Endothelial cell of umbilical vein (primary cell): ENCODE measurements around the gene LARP6. TPM values are rescaled to one million over a fixed set of nuclear protein-coding genes. Genes with fewer than 3 reads are reported as not detected.

Experiments used
- BruUV-seq: library from RNA; stranded (reverse); fragments of 400-500 nt; replicated peaks from 2 replicates; lab custom pipeline; 2021; lab: Mats Ljungman, UMichigan
- CTCF ChIA-PET: fragments of 300-600, 350-600 bp; sonication (Branson Sonifier 250); formaldehyde crosslinking; loops from one replicate; lab custom pipeline; 2021; ENCODE audit warnings: antibody characterized with exemption, inconsistent platforms; lab: Charles Lee
- POLR2A ChIA-PET: fragments of 300-600, 350-600 bp; sonication (Branson Sonifier 250); formaldehyde crosslinking; loops from one replicate; lab custom pipeline; 2021; ENCODE audit warnings: antibody characterized with exemption, inconsistent platforms; lab: Charles Lee
- DNase-seq: peaks from one replicate; pipeline ENCODE4 v3.0.0-alpha.2; 2011; ENCODE audit warnings: low read depth, low spot score
- FAIRE-seq: peaks from 2 replicates; lab custom pipeline; 2011; peaks lifted over from hg19 to GRCh38; lab: Jason Lieb, UNC
- H2AFZ ChIP-seq: 2 replicates; pipeline ENCODE4 v1.6.0; 2012; ENCODE audit warnings: low read depth, low read length, control low read depth, inconsistent platforms
- H3K27ac ChIP-seq: 2 replicates; pipeline ENCODE4 v1.5.1; 2011; ENCODE audit warnings: low read depth, mild to moderate bottlenecking, control low read depth, low read length, moderate library complexity; ENCODE audit not compliant: insufficient read depth
- H3K27me3 ChIP-seq, 2 experiments: 2 replicates each; pipeline versions ENCODE4 v1.6.0 to v1.6.1; 2011; ENCODE audit warnings: low read length in 2 of 2, mixed read lengths in 1 of 2; ENCODE audit not compliant: control insufficient read depth in 2 of 2, insufficient read depth in 2 of 2
- H3K36me3 ChIP-seq, 2 experiments: 2 replicates in 1 of 2; 3 replicates in 1 of 2; pipeline ENCODE4 v1.5.1; 2011; ENCODE audit warnings: low read length in 2 of 2, mild to moderate bottlenecking in 1 of 2, moderate library complexity in 1 of 2; ENCODE audit not compliant: control insufficient read depth in 2 of 2, insufficient read depth in 2 of 2; ENCODE audit errors: extremely low read depth in 1 of 2
- H3K4me1 ChIP-seq: 3 replicates; pipeline ENCODE4 v1.5.1; 2011; ENCODE audit warnings: mild to moderate bottlenecking, low read length; ENCODE audit not compliant: control insufficient read depth, insufficient read depth; ENCODE audit errors: extremely low read depth
- H3K4me2 ChIP-seq: 2 replicates; pipeline ENCODE4 v1.6.1; 2011; ENCODE audit warnings: low read length, control low read depth, mixed read lengths; ENCODE audit not compliant: insufficient read depth
- H3K4me3 ChIP-seq, 3 experiments: fragments of 200-600 bp in 1 of 3; sonication (generic), shearing (Covaris generic) in 1 of 3; replicated peaks in 1 of 3; 2 replicates each; pipeline ENCODE4 v1.5.1; 2011 to 2016; ENCODE audit warnings: control low read depth in 3 of 3, low read length in 3 of 3, mild to moderate bottlenecking in 2 of 3, inconsistent platforms in 1 of 3, low read depth in 1 of 3, moderate library complexity in 1 of 3; ENCODE audit not compliant: insufficient read depth in 1 of 3
- H3K79me2 ChIP-seq: 2 replicates; pipeline ENCODE4 v1.6.0; 2012; ENCODE audit warnings: low read length, inconsistent platforms; ENCODE audit not compliant: control insufficient read depth, insufficient read depth
- H3K9ac ChIP-seq: replicated peaks from 2 replicates; pipeline ENCODE3; 2011; ENCODE audit warnings: low read length, control low read depth; ENCODE audit not compliant: insufficient read depth; ENCODE audit errors: extremely low read depth
- H3K9me1 ChIP-seq: replicated peaks from 3 replicates; pipeline ENCODE4 v1.6.0; 2011; ENCODE audit warnings: mild to moderate bottlenecking, low read length; ENCODE audit not compliant: control insufficient read depth, insufficient read depth; ENCODE audit errors: extremely low read depth
- H3K9me3 ChIP-seq: replicated peaks from 2 replicates; pipeline ENCODE4 v1.5.1; 2012; ENCODE audit warnings: low read length, inconsistent platforms; ENCODE audit not compliant: control insufficient read depth, insufficient read depth
- H4K20me1 ChIP-seq: replicated peaks from 2 replicates; pipeline ENCODE3; 2011; ENCODE audit warnings: mild to moderate bottlenecking, low read length; ENCODE audit not compliant: control insufficient read depth, insufficient read depth; ENCODE audit errors: extremely low read depth
- EZH2 ChIP-seq: IDR thresholded peaks from 2 replicates; pipeline ENCODE4 v1.6.1; 2012; ENCODE audit warnings: borderline replicate concordance, low read depth, mild to moderate bottlenecking, moderate library complexity, low read length, inconsistent platforms; ENCODE audit not compliant: severe bottlenecking
- FOS ChIP-seq: IDR thresholded peaks from 2 replicates; pipeline ENCODE4 v1.6.1; 2011; ENCODE audit warnings: mild to moderate bottlenecking, low read length, moderate library complexity, borderline replicate concordance; ENCODE audit not compliant: insufficient read depth
- GATA2 ChIP-seq: IDR thresholded peaks from 2 replicates; pipeline ENCODE4 v1.7.0; 2011; ENCODE audit warnings: low read depth, mild to moderate bottlenecking, moderate library complexity, mixed read lengths, low read length; ENCODE audit not compliant: insufficient read length, insufficient read depth
- JUN ChIP-seq: IDR thresholded peaks from 2 replicates; pipeline ENCODE4 v1.6.1; 2011; ENCODE audit warnings: borderline replicate concordance, low read depth; ENCODE audit not compliant: insufficient read length, insufficient read depth
- MAX ChIP-seq: IDR thresholded peaks from 2 replicates; pipeline ENCODE4 v1.6.1; 2011; ENCODE audit not compliant: insufficient read depth, insufficient read length
- MYC ChIP-seq: IDR thresholded peaks from one replicate; pipeline ENCODE4 v1.6.1; 2011; ENCODE audit warnings: mild to moderate bottlenecking, low read depth, low read length
- POLR2A ChIP-seq: IDR thresholded peaks from 2 replicates; pipeline ENCODE4 v1.6.1; 2012; ENCODE audit warnings: low read depth, mild to moderate bottlenecking, control low read depth, low read length
- POLR2AphosphoS5 ChIP-seq: IDR thresholded peaks from 2 replicates; pipeline ENCODE4 v1.6.1; 2012; ENCODE audit warnings: low read depth, mild to moderate bottlenecking, control low read depth, low read length, moderate library complexity; ENCODE audit not compliant: insufficient read depth
- dilution Hi-C: fragments of 300-500 bp; cut with MboI; formaldehyde crosslinking; loops from one replicate; pipeline ENCODE4 v1.15.0; 2019; ENCODE audit warnings: low sequenced_read_pairs; ENCODE audit not compliant: extremely low pct_ligation_motif_present
- intact Hi-C: fragments of 100-400 bp; cut with micrococcal nuclease; formaldehyde crosslinking; loops from one replicate; pipeline ENCODE4 v1.10.0; 2022
- polyA plus RNA-seq, 4 experiments: library from polyadenylated mRNA; depleted of rRNA in 3 of 4; stranded (reverse) in 3 of 4; unstranded in 1 of 4; fragments of >200 nt; gene quantifications; 2 replicates each; pipeline versions ENCODE4 v1.2.1 to v1.2.3, GENCODE V29; 2011 to 2012; ENCODE audit warnings: missing spikeins in 1 of 4
- total RNA-seq: library from RNA; stranded (reverse); gene quantifications from 2 replicates; pipeline ENCODE4 v1.2.3, GENCODE V29; 2021
- TF ChIP-seq, protein P1 (sequence below), 2 donors: IDR thresholded peaks; 1 replicate in 1 of 2; 2 replicates in 1 of 2; pipeline ENCODE4 v1.5.1; 2011; ENCODE audit warnings: low read length in 2 of 2, mild to moderate bottlenecking in 2 of 2, moderate library complexity in 2 of 2, control low read depth in 1 of 2, inconsistent platforms in 1 of 2, low read depth in 1 of 2; ENCODE audit not compliant: insufficient read depth in 1 of 2; ENCODE audit errors: extremely low read depth in 1 of 2

Gene LARP6
- total and polyA plus RNA-seq, 2 donors (not counting 3 experiments of a cell fraction or from before 2014, with no cell fraction given) = 16.9 to 56.2 TPM

DNA sequence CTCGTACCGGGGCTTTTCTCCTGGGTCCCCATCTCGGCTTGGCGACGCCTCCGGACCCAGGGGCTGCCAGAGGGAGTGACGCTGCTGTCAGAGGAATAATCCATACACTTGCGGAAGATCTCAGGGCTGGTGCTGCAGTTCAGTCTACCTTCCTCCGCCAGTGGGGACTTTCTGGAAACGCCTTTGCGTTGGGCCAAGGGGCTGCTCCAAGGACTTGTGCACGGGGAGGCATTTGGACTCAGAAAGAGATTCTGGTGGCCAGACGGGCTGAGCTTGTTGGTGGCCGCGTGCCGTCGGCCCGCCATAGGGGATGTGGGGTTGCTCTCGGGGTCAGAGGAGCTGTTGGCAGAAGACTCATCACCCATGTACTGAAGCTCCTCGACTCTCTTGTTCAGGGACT is 21.8 kb downstream of the LARP6 start:
- Histone ChIP-seq H3K27me3 (no peaks in the 10 kb centered on the region), H3K4me3 (no peak overlapping the region), H3K9me3 (no peaks in the 10 kb centered on the region), H4K20me1 (no peaks in the 10 kb centered on the region), H3K9me1 (no peaks in the 10 kb centered on the region), H3K27ac (no peak overlapping the region), H3K4me1 (peaks cover 14% of the 10 kb centered on the region), H3K4me2 (no peak overlapping the region), H3K79me2 (no peaks in the 10 kb centered on the region), H2AFZ (no peak overlapping the region), H3K36me3 (peaks cover 0 to 18% of the 10 kb centered on the region in 2 experiments), H3K9ac (no peak overlapping the region)
- no TSS peak for BruUV-seq
- DNase-seq (no peak), FAIRE-seq (no peak)
- dilution Hi-C loops (no loop called here), intact Hi-C loops (no loop called here)
- TF ChIP-seq EZH2 = no peak
- TF ChIP-seq GATA2 = no peak
- TF ChIP-seq, protein P1, sequence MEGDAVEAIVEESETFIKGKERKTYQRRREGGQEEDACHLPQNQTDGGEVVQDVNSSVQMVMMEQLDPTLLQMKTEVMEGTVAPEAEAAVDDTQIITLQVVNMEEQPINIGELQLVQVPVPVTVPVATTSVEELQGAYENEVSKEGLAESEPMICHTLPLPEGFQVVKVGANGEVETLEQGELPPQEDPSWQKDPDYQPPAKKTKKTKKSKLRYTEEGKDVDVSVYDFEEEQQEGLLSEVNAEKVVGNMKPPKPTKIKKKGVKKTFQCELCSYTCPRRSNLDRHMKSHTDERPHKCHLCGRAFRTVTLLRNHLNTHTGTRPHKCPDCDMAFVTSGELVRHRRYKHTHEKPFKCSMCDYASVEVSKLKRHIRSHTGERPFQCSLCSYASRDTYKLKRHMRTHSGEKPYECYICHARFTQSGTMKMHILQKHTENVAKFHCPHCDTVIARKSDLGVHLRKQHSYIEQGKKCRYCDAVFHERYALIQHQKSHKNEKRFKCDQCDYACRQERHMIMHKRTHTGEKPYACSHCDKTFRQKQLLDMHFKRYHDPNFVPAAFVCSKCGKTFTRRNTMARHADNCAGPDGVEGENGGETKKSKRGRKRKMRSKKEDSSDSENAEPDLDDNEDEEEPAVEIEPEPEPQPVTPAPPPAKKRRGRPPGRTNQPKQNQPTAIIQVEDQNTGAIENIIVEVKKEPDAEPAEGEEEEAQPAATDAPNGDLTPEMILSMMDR (IDR thresholded peaks at IDR 0.05; ENCODE audit: extremely low read depth in 1 of 2, insufficient read depth in 1 of 2, low read depth in 1 of 2, low read length in 2 of 2) = no peak
- no peak for TF ChIP-seq POLR2A
- no peak for TF ChIP-seq FOS
- no peak for TF ChIP-seq POLR2AphosphoS5
- TF ChIP-seq MYC = no peak
- no peak for TF ChIP-seq JUN
- no peak for TF ChIP-seq MAX
- ChIA-PET CTCF (interaction anchor here (1.3 to 2.8 kb wide), 2 partner anchors 42 to 60 kb away, joined by 3 to 14 read pairs; partner anchors contain the start of genes LRRC49 and THAP10), POLR2A (no interaction called here)
